ENCODE results near the gene TNFRSF8.

TNFRSF8 gene

GRCh38 chr1:12064073-12064969, 1.2 kb downstream of the TNFRSF8 start:
- DNase-seq: no peak

- no peak for DNase-seq
Observed at GRCh38 chr1:12065872-12066271, 2.8 kb downstream of the TNFRSF8 start.

GRCh38 chr1:12067900-12068821, 5.1 kb downstream of the TNFRSF8 start:
- no peak for DNase-seq

- DNase-seq: no peak
Observed at GRCh38 chr1:12069623-12070244, 6.6 kb downstream of the TNFRSF8 start.

GRCh38 chr1:12071892-12072291, 8.8 kb downstream of the TNFRSF8 start:
- no peak for DNase-seq

- no peak for DNase-seq
Observed at GRCh38 chr1:12072741-12073140, 9.6 kb downstream of the TNFRSF8 start.

GRCh38 chr1:12073796-12074195, 10.7 kb downstream of the TNFRSF8 start:
- no peak for DNase-seq

- no peak for DNase-seq
Observed at GRCh38 chr1:12075195-12076114, 12.4 kb downstream of the TNFRSF8 start.

GRCh38 chr1:12076425-12077005, 13.4 kb downstream of the TNFRSF8 start:
- no peak for DNase-seq

GRCh38 chr1:12078575-12078937, 15.5 kb downstream of the TNFRSF8 start:
- no peak for DNase-seq

GRCh38 chr1:12078938-12079861, 16.1 kb downstream of the TNFRSF8 start:
- peak; percentile 69 for DNase-seq

- no peak for DNase-seq
Observed at GRCh38 chr1:12080156-12080555, 17.1 kb downstream of the TNFRSF8 start.

- DNase-seq: no peak
Observed at GRCh38 chr1:12080773-12081556, 17.9 kb downstream of the TNFRSF8 start.

GRCh38 chr1:12081648-12082396, 18.7 kb downstream of the TNFRSF8 start:
- no peak for DNase-seq

GRCh38 chr1:12082988-12083387, 19.9 kb downstream of the TNFRSF8 start:
- DNase-seq: no peak

GRCh38 chr1:12083766-12084165, 20.7 kb downstream of the TNFRSF8 start:
- DNase-seq: no peak

GRCh38 chr1:12085643-12086260, 22.6 kb downstream of the TNFRSF8 start:
- no peak for DNase-seq

- no peak for DNase-seq
Observed at GRCh38 chr1:12087797-12088314, 24.8 kb downstream of the TNFRSF8 start.
